Stimulated activated CD8-positive, alpha-beta memory T cell treated with anti-CD3 and anti-CD28 coated beads, Interleukin-2, amount 100 ng/mL, for 48 hours (primary cell): ENCODE data around the gene DBNL.
"Not testable (repeated sequence)": the region's sequence is repeated elsewhere in the genome, so short reads cannot be mapped to it uniquely, and the experiment has no call there.

ENCODE experiments used
- DNase-seq, 2 donors: peaks; one replicate each; pipeline ENCODE4 v3.0.0-alpha.2; 2020; ENCODE audit warnings: low read depth in 2 of 2

DBNL gene

GRCh38 chr7:44044315-44045225, at the start of gene DBNL:
Gene DBNL (plus strand): TSS chr7:44044702. CDS start chr7:44044738, 36 bp downstream.
- peak; percentile 92 to 93 for DNase-seq

GRCh38 chr7:43997532-43997931, 47.0 kb upstream of the DBNL start, which contains the start of gene SPDYE1:
Gene SPDYE1 (plus strand): TSS chr7:43997897. CDS start chr7:43999950, 2,053 bp downstream.
- not testable (repeated sequence) for DNase-seq

DNA sequence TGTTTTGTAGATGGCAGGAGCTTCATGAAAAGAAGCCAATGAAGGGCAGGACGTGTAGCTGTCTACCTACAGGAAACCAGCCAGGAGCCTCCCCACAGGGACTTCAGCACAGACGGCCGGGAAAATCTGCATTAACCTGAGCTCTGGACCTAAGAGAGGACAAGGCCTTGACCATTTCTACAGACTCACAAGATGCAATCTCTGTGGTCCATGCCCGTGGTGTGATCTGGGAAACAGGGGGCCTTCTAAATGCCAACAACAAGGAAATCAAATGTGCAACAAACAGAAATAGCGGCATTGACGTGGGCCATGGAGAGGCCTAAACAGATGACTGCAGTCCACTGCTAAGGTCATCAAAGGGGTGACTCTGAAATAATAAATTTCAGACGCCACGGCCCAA, 32.4 kb upstream of the DBNL start:
- not testable (repeated sequence) for DNase-seq

- not testable (repeated sequence) for DNase-seq
Observed at GRCh38 chr7:44015090-44015489, 29.4 kb upstream of the DBNL start.

GRCh38 chr7:44018857-44019807, 25.4 kb upstream of the DBNL start:
- peak; percentile 98 to 99 for DNase-seq

GRCh38 chr7:44019825-44020224, 24.7 kb upstream of the DBNL start:
- DNase-seq: not testable (repeated sequence)

- not testable (repeated sequence) for DNase-seq
Observed at GRCh38 chr7:44022069-44022468, 22.4 kb upstream of the DBNL start.

GRCh38 chr7:44022796-44023467, 21.6 kb upstream of the DBNL start:
- DNase-seq: not testable (repeated sequence)

GRCh38 chr7:44029433-44029832, 15.1 kb upstream of the DBNL start:
- DNase-seq: not testable (repeated sequence)

DNA sequence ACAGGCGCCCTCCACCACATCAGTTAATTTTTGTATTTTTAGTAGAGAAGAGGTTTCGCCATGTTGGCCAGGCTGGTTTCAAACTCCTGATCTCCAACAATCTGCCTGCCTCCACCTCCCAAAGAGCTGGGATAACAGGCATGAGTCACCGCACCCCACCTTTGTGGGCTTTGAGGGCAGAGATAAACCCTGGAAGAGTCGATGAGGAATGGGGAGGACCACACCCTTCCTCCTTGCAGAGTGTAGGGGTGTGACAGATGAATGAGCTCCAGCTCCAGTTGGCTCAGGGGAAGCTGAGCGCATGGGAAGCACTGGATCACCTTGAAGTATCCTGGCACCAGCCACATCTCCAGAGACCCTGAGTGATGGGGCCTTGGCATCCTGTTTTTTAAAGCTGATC, 14.5 kb upstream of the DBNL start:
- not testable (repeated sequence) for DNase-seq

DNA sequence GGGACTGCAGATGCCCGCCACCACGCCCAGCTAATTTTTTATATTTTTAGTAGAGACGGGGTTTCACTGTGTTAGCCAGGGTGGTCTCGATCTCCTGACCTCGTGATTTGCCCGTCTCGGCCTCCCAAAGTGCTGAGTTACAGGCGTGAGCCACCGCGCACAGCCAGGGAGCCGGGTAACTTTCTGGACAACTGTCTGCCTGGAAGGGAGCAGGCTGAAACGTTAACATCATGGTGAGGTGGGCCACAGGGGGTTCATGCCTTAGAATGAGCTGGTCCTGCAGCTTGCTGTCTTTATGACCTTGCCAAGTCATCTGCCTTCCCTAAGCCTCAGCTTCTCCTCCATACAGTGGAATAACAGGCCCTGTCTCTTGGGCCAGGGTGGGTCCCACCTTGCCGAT, 13.2 kb upstream of the DBNL start:
- not testable (repeated sequence) for DNase-seq

DNA sequence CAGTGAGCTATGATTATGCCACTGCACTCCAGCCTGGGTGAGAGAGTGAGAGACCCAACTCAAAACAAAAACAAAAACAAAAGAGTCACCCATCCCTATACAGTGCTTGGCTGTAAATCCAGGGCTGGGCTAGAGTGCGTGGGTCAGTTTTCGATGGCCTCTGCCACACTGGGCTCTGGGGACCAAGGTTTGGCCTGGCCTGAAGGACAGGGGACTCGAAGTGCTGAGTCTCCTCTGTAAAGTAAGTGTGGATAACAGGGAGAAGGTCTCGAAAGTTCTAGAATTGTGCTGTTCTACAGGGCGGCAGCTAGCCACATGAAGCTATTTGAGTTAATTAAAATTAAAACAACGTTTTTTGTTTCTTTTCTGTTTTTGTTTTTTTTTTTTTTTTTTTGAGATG, 12.5 kb upstream of the DBNL start:
- DNase-seq: not testable (repeated sequence)

GRCh38 chr7:44033971-44034844, 10.3 kb upstream of the DBNL start:
- not testable (repeated sequence) for DNase-seq

DNA sequence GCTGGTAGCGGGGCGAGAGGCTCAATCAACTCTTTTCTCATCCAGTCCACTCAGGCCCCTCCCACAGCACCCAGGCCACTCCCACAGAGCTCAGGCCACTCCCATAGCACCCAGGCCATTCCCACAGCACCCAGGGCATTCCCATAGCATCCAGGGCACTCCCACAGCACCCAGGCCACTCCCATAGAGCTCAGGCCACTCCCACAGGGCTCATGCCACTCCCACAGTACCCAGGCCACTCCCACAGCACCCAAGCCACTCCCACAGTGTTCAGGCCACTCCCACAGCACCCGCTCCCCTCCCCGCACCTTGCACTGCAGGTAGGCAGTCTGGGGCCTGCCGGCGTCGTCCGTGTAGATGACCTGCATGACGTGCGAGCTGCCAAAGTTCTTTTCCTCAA, 8.1 kb upstream of the DBNL start:
- DNase-seq: not testable (repeated sequence)

DNA sequence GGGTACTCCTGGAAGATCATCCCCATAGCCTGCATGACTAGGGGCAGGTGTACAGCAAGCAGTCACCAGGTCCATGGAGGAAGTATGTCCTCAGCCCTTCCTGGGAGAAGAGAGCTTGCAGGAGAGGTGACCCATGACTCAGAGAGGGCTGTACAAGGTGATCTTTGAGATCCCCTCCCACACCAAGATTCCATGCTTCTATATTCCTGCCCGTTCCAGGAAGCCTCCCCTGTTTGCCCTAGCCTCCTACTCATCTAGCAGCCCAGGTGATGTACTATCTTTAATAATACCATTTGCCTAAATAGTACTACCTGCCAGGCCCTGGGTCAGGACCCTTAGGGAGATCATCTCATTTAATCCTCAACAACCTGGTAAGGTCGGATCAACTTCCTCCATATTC, 6.6 kb upstream of the DBNL start:
- not testable (repeated sequence) for DNase-seq

- DNase-seq: not testable (repeated sequence)
Observed at GRCh38 chr7:44038553-44038952, 5.9 kb upstream of the DBNL start.

GRCh38 chr7:44038961-44039558, 5.4 kb upstream of the DBNL start:
- peak; percentile 70 for DNase-seq

- not testable (repeated sequence) for DNase-seq
Observed at GRCh38 chr7:44039800-44040492, 4.6 kb upstream of the DBNL start.

GRCh38 chr7:44040493-44040891, 4.0 kb upstream of the DBNL start:
- peak; percentile 48 to 51 for DNase-seq
